SHP77 treated with DMSO at 0.1 percent for 48 hours (cell line): Measurements from ENCODE around the gene WDR1.

Experiments used
- DNase-seq: peaks from one replicate; lab custom pipeline; 2025; lab: John Stamatoyannopoulos, UW

The WDR1 gene, protein sequence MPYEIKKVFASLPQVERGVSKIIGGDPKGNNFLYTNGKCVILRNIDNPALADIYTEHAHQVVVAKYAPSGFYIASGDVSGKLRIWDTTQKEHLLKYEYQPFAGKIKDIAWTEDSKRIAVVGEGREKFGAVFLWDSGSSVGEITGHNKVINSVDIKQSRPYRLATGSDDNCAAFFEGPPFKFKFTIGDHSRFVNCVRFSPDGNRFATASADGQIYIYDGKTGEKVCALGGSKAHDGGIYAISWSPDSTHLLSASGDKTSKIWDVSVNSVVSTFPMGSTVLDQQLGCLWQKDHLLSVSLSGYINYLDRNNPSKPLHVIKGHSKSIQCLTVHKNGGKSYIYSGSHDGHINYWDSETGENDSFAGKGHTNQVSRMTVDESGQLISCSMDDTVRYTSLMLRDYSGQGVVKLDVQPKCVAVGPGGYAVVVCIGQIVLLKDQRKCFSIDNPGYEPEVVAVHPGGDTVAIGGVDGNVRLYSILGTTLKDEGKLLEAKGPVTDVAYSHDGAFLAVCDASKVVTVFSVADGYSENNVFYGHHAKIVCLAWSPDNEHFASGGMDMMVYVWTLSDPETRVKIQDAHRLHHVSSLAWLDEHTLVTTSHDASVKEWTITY

DNA sequence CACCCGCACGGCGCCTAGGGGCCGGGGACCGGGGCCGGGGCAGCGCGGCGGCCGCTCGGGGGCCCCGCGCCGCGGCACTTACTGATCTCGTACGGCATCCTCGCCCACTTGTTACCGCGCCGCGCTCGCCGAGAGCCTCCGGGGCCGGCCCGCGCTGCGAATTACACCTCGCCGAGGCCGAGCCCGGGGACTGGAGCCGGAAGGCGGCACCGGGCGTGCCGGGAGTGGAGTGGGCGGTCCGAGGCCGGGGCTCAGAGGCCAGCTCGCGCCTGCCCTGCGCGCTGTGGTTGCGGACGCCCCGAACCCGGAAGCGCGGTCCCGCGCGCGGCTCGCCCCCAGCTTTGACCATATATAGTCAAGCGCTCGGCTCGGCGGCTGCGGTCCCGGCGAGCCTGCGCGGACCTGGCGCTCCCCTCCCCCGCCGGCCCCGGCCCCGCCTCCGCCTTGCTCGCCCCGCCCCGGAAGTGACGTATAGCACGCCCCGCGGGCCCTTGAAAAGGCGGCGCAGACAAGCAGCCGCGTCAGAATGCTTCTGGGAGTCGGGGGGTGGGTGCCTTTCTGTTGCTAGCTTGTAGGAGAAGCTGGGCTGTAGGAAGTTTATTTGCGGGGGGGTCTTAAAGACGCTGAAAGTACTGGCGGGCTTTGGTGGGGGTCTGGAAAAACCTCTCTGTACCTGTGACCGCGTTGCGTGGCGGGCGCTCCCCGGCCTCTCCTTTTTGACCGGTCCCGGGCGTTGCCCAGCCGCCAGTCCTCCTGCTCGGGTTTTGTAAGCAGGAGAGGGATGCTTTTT, at the start of gene WDR1:
TSS of gene WDR1 (minus strand) at position 231 of the 790 bp plus-strand sequence. CDS start at position 98, 133 bp downstream.
- no peak for DNase-seq

DNA sequence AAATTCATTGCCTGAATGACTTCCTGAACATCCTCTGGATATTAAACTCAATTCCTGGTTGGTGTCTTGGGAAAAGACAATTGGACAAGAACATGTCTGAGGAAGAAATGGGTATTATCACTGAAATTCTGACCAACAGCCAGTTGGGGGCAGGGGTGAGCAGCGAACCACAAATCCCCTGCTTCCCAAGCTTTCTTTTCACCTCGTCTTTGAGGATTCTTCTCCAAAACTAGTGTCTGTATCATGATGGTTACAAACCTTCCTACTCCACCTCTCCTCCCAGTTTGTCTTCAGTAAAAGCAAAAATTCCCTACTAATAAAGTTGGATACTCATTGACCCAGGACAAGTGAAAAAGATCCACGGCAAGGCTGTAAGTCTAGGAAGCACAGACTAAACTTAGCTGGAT, 48.3 kb upstream of the WDR1 start:
- no peak for DNase-seq

DNA sequence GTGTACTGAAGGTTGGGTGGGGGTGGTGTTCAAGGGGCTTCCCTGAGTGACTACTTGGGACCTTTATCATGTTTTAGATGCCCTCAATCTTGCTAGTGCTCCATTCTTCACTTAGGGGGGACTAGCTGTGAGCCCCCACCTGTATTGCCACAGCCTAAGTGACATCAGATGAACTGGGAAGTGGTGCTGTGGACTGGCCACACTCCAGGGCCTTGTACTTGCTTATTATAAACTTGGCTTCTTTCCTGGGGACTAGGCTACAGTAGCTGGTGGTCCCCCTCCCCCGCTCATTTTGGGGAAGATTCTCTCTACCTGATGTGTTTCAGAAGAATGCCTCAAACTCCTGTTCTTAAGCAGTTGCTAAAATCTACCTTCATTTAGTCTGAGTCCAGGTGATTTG, 46.7 kb upstream of the WDR1 start:
- no peak for DNase-seq

DNA sequence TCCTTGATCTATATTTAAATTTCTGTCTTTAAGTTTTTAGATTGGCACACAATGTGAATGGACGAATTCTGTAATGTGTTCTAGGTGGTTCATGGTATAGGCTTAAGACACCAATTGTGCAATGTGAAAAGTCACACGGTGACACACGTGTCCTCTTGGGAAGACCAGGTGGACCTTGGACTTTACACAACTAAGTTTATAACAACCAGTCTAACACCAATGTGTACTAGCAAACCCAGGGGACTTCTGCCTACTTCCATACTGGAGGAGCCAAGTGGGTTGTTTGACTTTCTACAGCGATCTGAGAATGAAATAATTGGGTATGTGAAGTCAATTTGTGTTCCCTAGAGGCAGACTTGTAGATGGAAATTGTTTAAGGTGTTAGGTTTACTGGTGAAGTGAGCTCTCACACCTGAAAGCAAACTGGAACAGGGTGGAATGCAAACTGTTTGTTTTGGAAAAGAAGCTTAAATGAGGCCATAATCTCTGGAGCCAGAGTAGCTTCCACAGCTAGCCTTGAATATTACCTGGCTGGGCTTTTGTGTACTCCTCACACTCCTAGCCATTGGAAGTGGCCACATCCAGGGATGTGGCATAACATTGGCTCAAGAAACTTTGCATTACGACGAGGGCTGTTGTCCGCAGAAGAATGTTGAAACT, 45.9 kb upstream of the WDR1 start:
- no peak for DNase-seq

DNA sequence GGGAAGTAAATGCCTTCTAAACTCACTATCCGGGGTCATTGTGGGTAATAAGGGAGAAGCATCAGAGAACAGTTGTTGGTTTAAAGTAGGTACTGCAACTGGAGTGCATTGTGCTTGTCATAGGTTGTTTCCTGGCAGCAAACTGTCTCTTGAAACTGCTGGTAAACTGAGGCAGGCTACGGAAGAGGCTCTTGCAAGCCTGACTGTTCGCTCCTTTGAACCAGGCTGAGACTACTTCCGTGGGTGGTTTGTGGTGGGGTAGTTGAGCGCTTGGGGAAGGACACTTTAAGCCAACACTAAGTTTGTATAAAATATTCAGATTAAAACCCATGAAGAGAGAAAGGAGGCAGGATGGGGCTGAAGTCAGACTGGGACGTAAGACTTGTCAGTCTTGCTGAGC, 45.2 kb upstream of the WDR1 start:
- DNase-seq: no peak

DNA sequence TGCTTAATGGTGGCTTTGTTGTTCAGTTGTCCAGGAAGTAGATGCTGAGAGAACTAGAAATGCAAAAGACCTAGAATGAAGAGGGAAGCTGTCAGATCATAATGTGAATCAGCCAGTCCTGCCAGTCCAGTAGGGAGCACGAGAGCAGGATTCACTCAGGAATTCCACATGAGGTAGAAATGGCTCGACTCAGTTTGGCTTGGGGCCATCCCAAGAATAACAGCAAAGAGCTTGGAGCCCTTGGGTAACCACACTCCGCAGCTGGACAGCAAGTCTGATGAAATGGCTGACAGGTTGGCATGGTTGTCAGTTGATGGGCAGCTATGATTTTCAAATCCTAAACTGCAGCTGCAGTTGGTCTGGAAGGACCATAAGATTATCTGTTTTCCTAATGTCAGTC, 44.5 kb upstream of the WDR1 start:
- DNase-seq: no peak

DNA sequence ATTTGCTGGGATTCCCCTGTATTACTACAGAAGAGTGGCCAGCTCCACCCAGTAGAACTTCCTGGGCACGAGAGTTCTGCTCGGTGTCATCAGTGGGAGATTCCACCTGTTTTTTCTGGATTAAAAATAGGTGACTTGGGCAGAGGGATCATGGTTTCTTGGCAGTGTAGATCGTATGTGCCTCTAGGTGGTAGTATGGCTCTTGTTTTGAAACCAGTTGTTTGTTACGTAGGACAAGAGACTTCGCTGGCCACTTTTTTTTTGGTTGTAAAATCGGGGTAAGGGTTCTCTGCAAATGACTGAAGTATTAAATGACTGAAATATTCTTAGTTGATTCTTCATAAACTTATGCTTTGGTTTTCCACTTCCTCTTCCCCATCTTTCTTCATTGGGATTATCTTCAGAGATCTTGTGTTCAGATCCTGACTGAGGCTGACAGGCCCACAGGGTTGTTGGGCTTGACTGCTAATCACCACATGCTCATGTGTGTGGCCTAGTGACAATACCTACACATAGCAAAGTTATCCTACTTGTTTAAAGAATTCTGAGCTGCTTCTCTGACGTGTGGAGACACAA, 43.8 kb upstream of the WDR1 start:
- no peak for DNase-seq

DNA sequence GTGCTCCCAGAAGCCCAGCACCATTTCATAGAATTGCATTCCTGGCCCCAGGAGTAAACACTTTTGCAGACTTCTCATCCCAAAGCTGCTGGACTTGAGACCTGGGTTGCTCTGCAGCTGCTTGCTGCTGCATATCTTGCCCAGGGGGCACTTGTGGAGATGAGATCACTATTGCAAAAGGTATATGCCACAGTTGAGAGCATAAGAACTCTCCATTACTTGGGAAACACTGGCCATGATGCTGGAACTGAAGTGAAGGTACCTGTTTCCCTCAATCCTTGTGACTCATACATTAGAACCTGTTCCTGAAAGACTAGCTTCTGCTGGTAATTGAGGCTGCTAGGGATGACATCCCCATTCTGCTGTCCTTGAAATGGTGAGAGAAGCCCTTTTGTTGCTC, 43.1 kb upstream of the WDR1 start:
- no peak for DNase-seq

DNA sequence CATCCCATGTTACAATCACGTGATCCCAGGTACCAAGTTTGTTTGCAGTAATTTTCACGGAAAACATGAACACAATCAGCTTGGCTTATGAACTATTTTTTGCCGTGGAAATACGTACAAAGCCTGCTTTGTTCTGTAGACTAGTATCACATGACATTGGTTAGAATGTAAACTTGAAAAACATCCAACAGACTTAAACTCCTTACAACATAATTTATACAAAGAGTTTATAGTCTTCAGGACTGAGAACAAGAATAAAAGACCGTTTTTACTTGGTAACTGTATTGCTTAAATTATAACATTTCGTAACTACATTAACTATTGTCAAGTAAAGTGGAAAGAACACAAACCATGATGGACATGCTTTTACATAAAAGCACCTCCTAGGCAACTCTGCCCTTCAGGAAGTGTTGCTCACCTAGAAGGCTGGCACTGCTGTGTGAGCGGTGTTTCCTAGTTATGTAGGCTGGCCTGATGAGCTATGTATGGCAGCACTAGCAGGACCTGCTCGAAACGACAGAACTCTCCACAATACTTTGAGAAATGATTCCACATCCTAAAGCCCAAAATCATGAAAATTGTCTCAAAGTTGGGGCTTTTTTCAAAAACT, 41.8 kb upstream of the WDR1 start:
- no peak for DNase-seq

DNA sequence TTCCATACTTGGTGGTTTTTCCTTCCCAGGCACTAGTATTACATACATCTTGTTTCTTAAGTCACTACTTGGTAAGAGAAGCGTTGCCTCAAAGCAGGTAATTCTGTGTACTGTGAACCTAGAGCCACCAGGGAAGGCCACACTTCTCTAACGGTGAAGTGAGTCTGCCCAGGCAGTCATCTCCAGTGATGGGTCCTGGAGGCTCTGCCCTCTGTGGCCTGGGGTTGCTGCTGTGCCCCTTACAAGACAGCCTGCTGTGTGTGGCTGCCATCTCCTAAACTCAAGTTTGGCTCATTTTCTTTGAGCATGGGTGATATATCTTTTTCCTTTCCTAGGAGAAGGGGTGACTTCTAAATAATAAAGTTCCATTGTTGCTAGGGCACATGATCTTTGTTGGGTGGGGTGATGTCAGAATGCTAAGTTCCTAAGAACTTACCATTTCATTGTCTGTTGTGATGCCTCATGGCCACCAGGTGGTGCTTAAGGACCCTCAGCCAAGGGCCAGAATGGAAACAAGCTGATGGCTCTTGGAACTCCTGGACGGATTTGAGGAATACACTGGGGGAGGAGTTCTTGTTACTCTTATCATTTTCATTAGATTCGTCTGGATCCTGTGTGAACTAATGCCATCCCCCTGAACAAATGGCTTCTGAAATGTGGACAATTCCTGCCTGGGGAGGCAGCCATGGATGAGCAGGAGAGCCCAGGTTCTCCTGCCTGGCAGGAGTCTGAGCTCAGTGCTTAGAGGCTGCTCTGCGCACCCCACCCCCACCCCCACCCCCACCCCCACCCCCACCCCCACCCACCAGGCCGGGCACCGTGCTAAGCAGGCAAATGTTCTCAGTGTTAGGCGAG, 41.1 kb upstream of the WDR1 start:
- DNase-seq: no peak

DNA sequence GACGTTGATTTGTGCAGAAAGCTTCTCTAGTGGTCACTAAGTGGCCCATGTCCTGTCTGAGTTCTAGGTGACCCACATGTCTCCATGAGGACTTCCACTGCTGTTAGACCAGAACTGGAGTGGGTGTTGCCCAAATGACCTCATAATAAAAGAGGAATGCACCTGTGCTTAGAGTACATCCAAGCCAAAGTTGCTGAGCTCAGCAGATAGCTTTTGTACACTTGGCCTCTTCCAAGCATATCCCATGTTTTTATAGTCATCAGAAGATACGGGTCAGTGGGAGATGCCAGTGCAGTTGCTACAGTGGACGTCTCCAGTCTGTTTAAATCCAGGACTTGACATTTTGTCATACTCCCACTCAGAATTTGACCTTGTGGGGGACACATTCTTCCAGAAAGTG, 37.6 kb upstream of the WDR1 start:
- no peak for DNase-seq

DNA sequence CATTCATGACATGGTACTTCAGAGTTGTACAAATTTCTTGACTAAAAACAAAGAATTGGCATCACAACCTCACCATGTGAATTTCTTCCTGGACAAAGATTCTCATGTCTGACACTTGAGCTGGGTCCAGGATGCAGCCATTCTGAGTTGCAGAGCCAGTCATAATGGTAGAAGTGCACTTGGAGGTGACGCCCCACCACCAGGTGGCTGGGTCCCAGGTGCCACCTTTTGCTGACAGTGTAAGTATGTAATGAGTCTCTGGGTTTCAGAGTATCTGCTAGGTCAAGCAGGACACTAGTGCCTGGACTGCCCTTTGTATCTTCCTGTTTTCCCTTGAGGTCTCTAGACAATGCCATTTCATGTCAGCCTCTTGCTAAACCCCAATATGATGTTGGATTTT, 36.6 kb upstream of the WDR1 start:
- DNase-seq: no peak

DNA sequence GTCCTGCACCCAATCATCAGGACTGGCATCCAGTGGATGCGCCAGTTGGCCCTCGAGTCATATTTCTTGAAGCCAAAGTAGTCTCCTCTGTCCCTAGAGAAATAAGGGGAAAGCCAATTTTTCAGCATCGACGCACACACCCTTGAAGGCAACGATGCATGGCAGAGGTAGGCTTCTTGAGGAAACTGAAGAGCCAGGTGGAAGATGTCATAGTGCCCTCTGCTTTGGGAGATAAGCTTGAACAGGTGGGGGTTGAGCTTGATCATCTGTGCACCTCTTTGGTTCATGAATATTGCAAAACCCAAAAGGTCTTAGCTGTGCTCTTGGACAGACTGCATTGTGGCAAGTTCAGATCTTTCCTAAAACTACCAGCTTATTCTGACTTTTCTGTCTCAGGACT, 34.6 kb upstream of the WDR1 start:
- DNase-seq: no peak

DNA sequence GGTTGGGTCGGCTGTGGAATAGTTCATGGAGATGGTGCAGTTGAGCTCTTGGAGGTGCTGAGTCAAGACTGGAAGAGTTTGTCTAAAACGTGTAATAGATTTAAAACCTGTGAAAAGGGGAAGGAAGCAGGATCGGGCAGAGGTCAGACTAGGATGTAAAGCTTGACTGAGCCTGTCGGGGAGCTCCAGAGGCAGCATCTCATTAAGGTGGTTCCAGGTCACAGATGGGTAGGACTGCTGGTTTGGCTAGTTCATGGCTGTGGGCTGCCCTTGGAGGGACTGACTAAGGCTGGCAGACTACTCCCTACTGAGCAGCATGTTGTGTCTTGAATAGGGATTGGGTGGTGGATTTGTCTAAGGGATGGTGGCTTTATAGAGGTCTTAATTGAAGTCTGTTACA, 28.4 kb upstream of the WDR1 start:
- no peak for DNase-seq

DNA sequence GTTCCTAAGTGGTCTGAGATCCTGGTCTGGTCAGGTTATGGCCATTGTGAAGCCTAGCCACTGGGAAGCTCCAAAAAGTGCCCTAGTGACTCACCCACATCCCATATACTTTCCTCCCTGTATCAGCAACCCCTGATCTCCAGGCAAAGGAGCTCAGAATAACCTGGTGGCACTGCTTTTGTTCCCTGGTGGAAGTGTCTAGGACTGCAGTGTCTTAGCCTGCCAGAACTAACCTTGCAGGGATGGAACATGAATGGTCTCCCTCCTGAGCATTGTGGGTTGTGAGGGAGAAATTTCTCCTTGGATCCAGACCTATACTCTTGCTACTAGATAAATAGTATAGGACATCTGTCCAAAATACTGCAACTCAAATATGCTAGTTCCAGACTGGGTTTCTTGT, 27.9 kb upstream of the WDR1 start:
- DNase-seq: no peak

DNA sequence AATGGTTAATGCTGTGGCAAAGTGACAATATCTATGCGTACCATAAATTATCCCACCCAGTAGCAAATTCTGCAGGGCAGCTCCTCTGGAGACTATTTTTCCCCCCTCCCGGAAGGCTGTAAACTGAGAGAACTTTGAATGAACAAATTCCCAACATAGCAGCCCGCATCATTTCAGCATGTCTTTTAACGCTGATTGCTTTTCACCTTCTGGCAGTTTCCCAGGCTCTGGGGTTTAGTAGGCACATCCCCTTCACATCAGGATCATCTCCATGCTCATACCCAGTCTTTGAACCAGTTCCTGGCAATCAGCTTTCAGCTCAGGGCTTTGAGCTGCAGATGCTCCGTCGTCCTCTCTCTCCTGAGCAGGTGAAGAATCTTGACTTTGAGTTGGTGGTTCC, 26.6 kb upstream of the WDR1 start:
- DNase-seq: no peak

DNA sequence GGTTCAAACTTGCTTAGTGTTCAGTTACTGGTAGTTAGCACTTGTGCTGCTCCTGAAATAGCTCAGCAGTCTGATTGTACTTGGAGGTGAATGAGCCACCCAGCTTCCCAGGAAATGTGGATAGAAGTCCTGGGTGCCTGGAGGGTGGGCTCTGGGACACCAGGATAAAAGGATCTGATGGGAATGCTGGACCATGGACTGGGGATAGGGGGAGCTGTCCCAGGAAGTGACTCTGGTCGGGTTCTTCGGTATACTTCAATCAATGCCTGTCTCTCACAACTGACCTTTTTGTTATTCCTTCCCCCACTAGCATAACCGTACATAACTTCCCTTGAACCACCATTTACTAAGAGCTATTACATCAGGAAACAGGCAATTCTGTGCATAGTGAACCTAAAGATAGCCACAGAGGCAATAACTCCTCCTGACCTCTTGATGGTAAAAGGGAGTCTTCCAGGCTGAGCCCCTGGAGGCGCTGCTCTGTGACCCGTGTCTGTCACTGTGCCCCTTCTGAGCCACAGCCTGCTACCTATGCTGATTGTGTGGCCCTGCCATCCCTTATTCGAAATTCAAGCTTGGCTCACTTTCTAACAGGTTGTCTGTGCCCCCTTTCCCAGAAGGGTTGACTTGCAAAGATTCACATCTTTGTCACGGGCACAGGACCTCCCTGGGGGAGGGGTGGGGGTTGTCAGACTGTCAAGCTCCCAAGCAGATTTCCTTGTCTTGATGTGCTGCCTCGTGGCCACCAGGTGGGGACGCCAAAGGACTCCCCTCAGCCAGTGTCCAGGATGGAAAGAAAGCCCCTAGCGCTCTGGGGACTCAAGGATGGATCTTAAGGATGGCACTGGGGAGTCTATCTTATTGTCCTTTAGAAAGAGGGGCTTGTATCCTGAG, 24.5 kb upstream of the WDR1 start:
- no peak for DNase-seq

DNA sequence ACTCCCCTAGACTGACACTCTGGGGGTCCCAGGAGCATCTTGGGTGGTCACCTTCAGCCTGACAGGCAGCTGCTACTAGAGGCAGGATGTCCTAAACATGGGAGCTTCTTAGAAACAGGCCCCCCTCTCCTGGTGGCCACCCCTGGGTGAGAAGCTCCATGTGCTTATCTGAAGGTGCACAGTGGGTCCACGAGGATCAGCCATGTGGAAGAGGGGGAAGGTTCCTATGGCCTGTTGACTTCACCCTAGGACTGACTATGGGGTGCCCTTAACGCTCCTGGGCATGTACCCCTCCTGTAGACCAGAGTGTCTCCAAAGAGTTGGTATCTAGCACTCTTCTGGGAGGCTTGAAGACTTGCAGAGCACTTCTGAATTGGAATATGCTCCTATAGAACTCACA, 22.9 kb upstream of the WDR1 start:
- DNase-seq: no peak

DNA sequence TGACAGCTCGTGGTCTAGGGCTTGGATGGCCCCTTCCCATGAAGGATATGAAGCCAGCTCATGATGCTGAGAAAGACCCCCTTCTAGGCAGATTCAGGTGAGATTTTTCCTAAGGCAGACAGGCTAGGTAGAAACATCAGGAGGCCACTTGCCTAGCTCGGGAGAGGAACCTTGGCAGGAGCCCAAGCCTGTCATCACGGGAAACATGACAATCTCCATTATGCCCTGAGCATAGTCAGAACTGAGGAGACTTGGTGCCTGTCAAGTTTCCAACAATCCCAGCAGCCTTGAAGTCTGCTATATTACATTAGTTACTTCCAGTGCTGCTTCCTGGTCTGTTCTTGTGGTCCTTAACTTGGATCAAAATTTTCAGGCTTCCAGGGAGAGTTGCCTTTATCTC, 18.7 kb upstream of the WDR1 start:
- no peak for DNase-seq

DNA sequence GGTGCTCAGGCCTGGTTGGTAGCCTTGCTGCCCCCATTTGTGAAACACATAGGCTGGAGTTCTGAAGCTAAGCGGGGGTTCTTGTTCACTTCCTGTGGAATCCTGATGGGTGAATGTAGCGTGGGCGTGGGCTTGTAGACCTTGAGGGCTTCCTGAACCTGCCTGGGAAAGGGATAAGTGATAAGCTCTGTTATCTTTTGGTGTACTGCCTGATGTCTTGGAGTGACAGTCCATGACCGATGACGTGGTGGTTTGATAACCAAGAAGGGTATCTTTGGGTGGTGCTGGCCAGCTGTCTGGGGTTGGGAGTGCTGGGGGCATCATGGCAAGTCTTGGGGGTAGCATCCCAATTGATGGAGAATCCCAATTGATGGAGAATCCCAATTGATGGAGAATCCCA, 17.5 kb upstream of the WDR1 start:
- DNase-seq: no peak
